GM03348 (cell line): Measurements from ENCODE around the gene ARL6IP4.

Experiments
- DNase-seq: peaks from one replicate; pipeline ENCODE4 v3.0.0; 2012; ENCODE audit warnings: low spot score

ARL6IP4 gene

GRCh38 chr12:122978507-122978955 is 1.9 kb upstream of the ARL6IP4 start:
- no peak for DNase-seq

- DNase-seq = no peak
Observed at GRCh38 chr12:122979001-122979907, 1.2 kb upstream of the ARL6IP4 start.

- no peak for DNase-seq
Observed at GRCh38 chr12:122979908-122980182, 636 bp upstream of the ARL6IP4 start.

GRCh38 chr12:122981036-122981471 is 573 bp downstream of the ARL6IP4 start:
- DNase-seq = peak; percentile 50

GRCh38 chr12:122981587-122982476 is 1.4 kb downstream of the ARL6IP4 start:
- no peak for DNase-seq

- DNase-seq = no peak
Observed at GRCh38 chr12:122982477-122982815, 2.0 kb downstream of the ARL6IP4 start.

GRCh38 chr12:122982963-122983788 is 2.7 kb downstream of the ARL6IP4 start:
- no peak for DNase-seq

- DNase-seq = no peak
Observed at GRCh38 chr12:122983789-122984515, 3.5 kb downstream of the ARL6IP4 start.

- DNase-seq = no peak
Observed at GRCh38 chr12:122984612-122985337, 4.3 kb downstream of the ARL6IP4 start.

- no peak for DNase-seq
Observed at GRCh38 chr12:122985338-122986257, 5.1 kb downstream of the ARL6IP4 start.

- DNase-seq = no peak
Observed at GRCh38 chr12:122986258-122986871, 5.9 kb downstream of the ARL6IP4 start.

GRCh38 chr12:122987086-122987951 is 6.8 kb downstream of the ARL6IP4 start:
- no peak for DNase-seq

GRCh38 chr12:122988036-122988435 is 7.6 kb downstream of the ARL6IP4 start:
- DNase-seq = no peak

- no peak for DNase-seq
Observed at GRCh38 chr12:122988612-122989212, 8.2 kb downstream of the ARL6IP4 start.

- no peak for DNase-seq
Observed at GRCh38 chr12:122989225-122989839, 8.9 kb downstream of the ARL6IP4 start.

GRCh38 chr12:122989874-122990419 is 9.5 kb downstream of the ARL6IP4 start:
- DNase-seq = no peak

GRCh38 chr12:122990561-122990960 is 10.1 kb downstream of the ARL6IP4 start:
- no peak for DNase-seq
